Trophoblast cell (in vitro differentiated cells and primary cell): Measurements from ENCODE around the gene LANCL3.

Experiments
- DNase-seq, 2 donors: peaks; one replicate each; pipeline ENCODE4 v3.0.0-alpha.2; 2016
- H2AFZ ChIP-seq: 2 replicates; pipeline ENCODE4 v1.6.1; 2013; ENCODE audit warnings: low read length, moderate library complexity, mild to moderate bottlenecking; ENCODE audit not compliant: insufficient read depth, poor library complexity
- H2AK5ac ChIP-seq: 2 replicates; pipeline ENCODE4 v1.6.1; 2013; ENCODE audit warnings: mild to moderate bottlenecking, low read length
- H2BK120ac ChIP-seq: 2 replicates; pipeline ENCODE4 v1.6.1; 2013; ENCODE audit warnings: low read length, mild to moderate bottlenecking, moderate library complexity; ENCODE audit not compliant: insufficient read depth, poor library complexity
- H2BK12ac ChIP-seq: 2 replicates; pipeline ENCODE4 v1.6.1; 2013; ENCODE audit warnings: mild to moderate bottlenecking, low read length, moderate library complexity
- H2BK5ac ChIP-seq: 2 replicates; pipeline ENCODE4 v1.6.1; 2013; ENCODE audit warnings: low read length, low read depth, moderate library complexity, mild to moderate bottlenecking; ENCODE audit not compliant: poor library complexity
- H3K14ac ChIP-seq: 2 replicates; pipeline ENCODE4 v1.6.1; 2013; ENCODE audit warnings: mild to moderate bottlenecking, low read length
- H3K18ac ChIP-seq: 2 replicates; pipeline ENCODE4 v1.6.1; 2013; ENCODE audit warnings: mild to moderate bottlenecking, low read length
- H3K23ac ChIP-seq: 2 replicates; pipeline ENCODE4 v1.6.1; 2013; ENCODE audit warnings: low read length
- H3K27ac ChIP-seq: 2 replicates; pipeline ENCODE4 v1.5.1; 2013; ENCODE audit warnings: low read depth, mild to moderate bottlenecking, inconsistent platforms, low read length, moderate library complexity
- H3K27me3 ChIP-seq: 2 replicates; pipeline ENCODE4 v1.6.1; 2013; ENCODE audit warnings: inconsistent platforms, mild to moderate bottlenecking, low read length, moderate library complexity; ENCODE audit not compliant: insufficient read depth
- H3K36me3 ChIP-seq, 2 experiments: 1 replicate in 1 of 2; 2 replicates in 1 of 2; pipeline ENCODE4 v1.6.1; 2013; ENCODE audit warnings: low read length in 2 of 2, mild to moderate bottlenecking in 2 of 2, moderate library complexity in 1 of 2; ENCODE audit not compliant: insufficient read depth in 2 of 2, control insufficient read depth in 1 of 2
- H3K4ac ChIP-seq: 2 replicates; pipeline ENCODE4 v1.6.1; 2013; ENCODE audit warnings: low read depth, mild to moderate bottlenecking, low read length, moderate library complexity
- H3K4me1 ChIP-seq, 2 experiments: 1 replicate in 1 of 2; 2 replicates in 1 of 2; pipeline ENCODE4 v1.6.1; 2013; ENCODE audit warnings: low read length in 2 of 2, mild to moderate bottlenecking in 2 of 2, moderate library complexity in 1 of 2; ENCODE audit not compliant: insufficient read depth in 2 of 2, control insufficient read depth in 1 of 2
- H3K4me2 ChIP-seq: 2 replicates; pipeline ENCODE4 v1.6.1; 2013; ENCODE audit warnings: inconsistent platforms, mild to moderate bottlenecking, low read length, moderate library complexity
- H3K4me3 ChIP-seq: 2 replicates; pipeline ENCODE4 v1.5.1; 2013; ENCODE audit warnings: mild to moderate bottlenecking, low read depth, low read length, inconsistent platforms
- H3K79me1 ChIP-seq: one replicate; pipeline ENCODE4 v1.6.1; 2013; ENCODE audit warnings: low read length
- H3K79me2 ChIP-seq: 2 replicates; pipeline ENCODE4 v1.6.1; 2013; ENCODE audit warnings: low read length, mild to moderate bottlenecking; ENCODE audit not compliant: control insufficient read depth, insufficient read depth, poor library complexity
- H3K9ac ChIP-seq: 2 replicates; pipeline ENCODE4 v1.6.1; 2013; ENCODE audit warnings: mild to moderate bottlenecking, low read length
- H3K9me3 ChIP-seq: 2 replicates; pipeline ENCODE4 v1.6.1; 2013; ENCODE audit warnings: low read depth, mild to moderate bottlenecking, control low read depth, inconsistent platforms, low read length; ENCODE audit not compliant: insufficient read depth
- H4K12ac ChIP-seq: 2 replicates; pipeline ENCODE4 v1.6.1; 2013; ENCODE audit warnings: low read depth, mild to moderate bottlenecking, low read length, moderate library complexity
- H4K8ac ChIP-seq: 2 replicates; pipeline ENCODE4 v1.6.1; 2013; ENCODE audit warnings: low read depth, mild to moderate bottlenecking, low read length, moderate library complexity
- H4K91ac ChIP-seq: one replicate; pipeline ENCODE4 v1.6.1; 2013; ENCODE audit warnings: low read depth, mild to moderate bottlenecking, low read length, moderate library complexity
- WGBS: extraction: QIAGEN DNeasy Blood & Tissue Kit; methylation state at CpG from one replicate; pipeline ENCODE4 v1.1.7; 2013; ENCODE audit warnings: missing lambda C conversion rate; ENCODE audit not compliant: insufficient read length, insufficient coverage; ENCODE audit errors: extremely low coverage; 5-methylcytosine and 5-hydroxymethylcytosine counted together

The LANCL3 gene

DNA sequence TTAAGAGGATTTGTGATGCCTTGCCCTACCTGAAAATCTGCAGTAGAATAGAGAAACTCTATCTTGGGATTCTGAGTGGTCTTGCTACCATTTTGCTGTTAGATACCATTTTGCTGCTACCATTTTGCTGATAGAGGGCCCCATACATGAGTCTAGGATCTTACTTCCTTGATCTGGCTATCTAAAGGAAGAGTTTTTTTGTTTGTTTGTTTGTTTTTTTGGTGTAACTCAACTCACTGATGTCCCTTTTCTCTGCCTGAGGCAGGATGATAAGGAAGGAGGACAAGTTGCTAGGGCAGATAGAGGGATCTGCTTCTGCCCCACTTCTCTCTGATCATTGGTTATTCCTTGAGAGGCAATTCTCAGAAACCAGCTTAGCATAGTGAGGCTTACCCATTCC lies 145.1 kb downstream of the LANCL3 start:
- Histone ChIP-seq H4K91ac (no peak overlapping the region), H2BK12ac (no peak overlapping the region), H2BK120ac (no peak overlapping the region), H3K36me3 (no peaks in the 10 kb centered on the region), H4K12ac (no peak overlapping the region), H2BK5ac (no peak overlapping the region), H3K4ac (no peak overlapping the region), H3K4me3 (no peak overlapping the region), H3K4me2 (no peak overlapping the region), H4K8ac (no peak overlapping the region), H3K18ac (no peak overlapping the region), H2AFZ (no peak overlapping the region), H3K14ac (no peak overlapping the region), H3K9me3 (no peaks in the 10 kb centered on the region), H3K27me3 (no peaks in the 10 kb centered on the region), H3K4me1 (no peaks in the 10 kb centered on the region), H3K79me2 (no peaks in the 10 kb centered on the region), H3K9ac (no peak overlapping the region), H3K23ac (no peak overlapping the region), H2AK5ac (no peak overlapping the region), H3K79me1 (no peaks in the 10 kb centered on the region), H3K27ac (no peak overlapping the region)
- DNase-seq, result no peak

DNA sequence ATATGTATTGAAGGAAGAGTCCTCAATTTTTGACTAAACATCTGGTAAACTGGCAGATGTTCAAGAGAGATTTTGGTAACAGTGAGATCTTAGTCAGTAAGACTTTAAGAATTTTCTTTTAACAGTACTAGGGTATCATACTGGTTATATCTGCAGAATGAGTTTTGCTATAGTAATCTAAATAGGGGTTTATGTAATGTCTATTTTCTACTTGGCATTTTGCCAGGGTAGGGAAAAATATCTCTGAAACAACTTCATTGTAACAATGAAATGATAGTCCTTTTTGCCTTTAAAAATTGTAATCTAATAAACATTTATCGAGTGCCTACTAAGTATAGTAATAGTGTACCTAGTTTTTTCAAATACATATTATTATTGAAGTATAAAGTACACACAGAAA lies 146.2 kb downstream of the LANCL3 start:
- Histone ChIP-seq H2AK5ac (no peak overlapping the region), H2BK120ac (no peak overlapping the region), H4K8ac (no peak overlapping the region), H3K4ac (no peak overlapping the region), H3K27me3 (no peaks in the 10 kb centered on the region), H4K12ac (no peak overlapping the region), H3K4me3 (no peak overlapping the region), H4K91ac (no peak overlapping the region), H2BK5ac (no peak overlapping the region), H3K4me1 (no peaks in the 10 kb centered on the region), H3K14ac (no peak overlapping the region), H3K9ac (no peak overlapping the region), H2BK12ac (no peak overlapping the region), H3K9me3 (no peaks in the 10 kb centered on the region), H3K79me2 (no peaks in the 10 kb centered on the region), H3K4me2 (no peak overlapping the region), H3K79me1 (no peaks in the 10 kb centered on the region), H3K36me3 (no peaks in the 10 kb centered on the region), H3K18ac (no peak overlapping the region), H3K23ac (no peak overlapping the region), H3K27ac (no peak overlapping the region), H2AFZ (no peak overlapping the region)
- WGBS, result no CpG with 5 or more reads among the region's 1 CpG
- DNase-seq, result no peak

- Histone ChIP-seq H3K18ac (no peak overlapping the region), H2BK120ac (no peak overlapping the region)
Observed at GRCh38 chrX:37722595-37722994, 151.1 kb downstream of the LANCL3 start.

GRCh38 chrX:37726346-37726745 lies 154.9 kb downstream of the LANCL3 start:
- no peak overlapping the region for H3K23ac ChIP-seq
- no peak overlapping the region for H2AK5ac ChIP-seq
- H3K4me3 ChIP-seq, result no peak overlapping the region
- no peak overlapping the region for H3K18ac ChIP-seq
- H3K27me3 ChIP-seq, result no peaks in the 10 kb centered on the region
- H2BK5ac ChIP-seq, result no peak overlapping the region
- no peak overlapping the region for H4K91ac ChIP-seq
- H3K4me1 ChIP-seq, result no peaks in the 10 kb centered on the region
- no peak overlapping the region for H3K9ac ChIP-seq
- no peaks in the 10 kb centered on the region for H3K79me1 ChIP-seq
- no peaks in the 10 kb centered on the region for H3K36me3 ChIP-seq
- no peak for DNase-seq
- H3K9me3 ChIP-seq, result no peaks in the 10 kb centered on the region
- H4K12ac ChIP-seq, result no peak overlapping the region
- no peak overlapping the region for H2BK120ac ChIP-seq
- no peak overlapping the region for H2AFZ ChIP-seq
- no peak overlapping the region for H3K14ac ChIP-seq
- H3K4ac ChIP-seq, result no peak overlapping the region
- H4K8ac ChIP-seq, result no peak overlapping the region
- no peak overlapping the region for H3K27ac ChIP-seq
- no CpG with 5 or more reads among the region's 3 CpGs for WGBS
- H3K4me2 ChIP-seq, result no peak overlapping the region
- no peaks in the 10 kb centered on the region for H3K79me2 ChIP-seq
- no peak overlapping the region for H2BK12ac ChIP-seq

More at GRCh38 chrX:37722595-37722994, 151.1 kb downstream of the LANCL3 start:
- no peak overlapping the region for H4K12ac ChIP-seq
- H3K4me3 ChIP-seq, result no peak overlapping the region
- H2BK5ac ChIP-seq, result no peak overlapping the region
- no peak overlapping the region for H3K23ac ChIP-seq
- no peaks in the 10 kb centered on the region for H3K36me3 ChIP-seq
- H4K8ac ChIP-seq, result no peak overlapping the region
- H4K91ac ChIP-seq, result no peak overlapping the region
- H2AFZ ChIP-seq, result no peak overlapping the region
- no peak overlapping the region for H2BK12ac ChIP-seq
- no peaks in the 10 kb centered on the region for H3K79me2 ChIP-seq
- WGBS, result no CpG with 5 or more reads among the region's 1 CpG
- no peak overlapping the region for H3K9ac ChIP-seq
- H3K9me3 ChIP-seq, result no peaks in the 10 kb centered on the region
- no peaks in the 10 kb centered on the region for H3K79me1 ChIP-seq
- H3K14ac ChIP-seq, result no peak overlapping the region
- H3K27me3 ChIP-seq, result no peaks in the 10 kb centered on the region
- no peak overlapping the region for H3K4me2 ChIP-seq
- H3K4ac ChIP-seq, result no peak overlapping the region
- no peak overlapping the region for H2AK5ac ChIP-seq
- DNase-seq, result no peak
- H3K27ac ChIP-seq, result no peak overlapping the region
- no peaks in the 10 kb centered on the region for H3K4me1 ChIP-seq
